ENCODE results near the gene CEL. TPM values are rescaled to one million over a fixed set of nuclear protein-coding genes. Genes with fewer than 3 reads are reported as not detected.

CEL gene
- total and polyA plus RNA-seq, 3 experiments from 2014 or later: 1.1 to 1.2 TPM; not detected in 1

DNA sequence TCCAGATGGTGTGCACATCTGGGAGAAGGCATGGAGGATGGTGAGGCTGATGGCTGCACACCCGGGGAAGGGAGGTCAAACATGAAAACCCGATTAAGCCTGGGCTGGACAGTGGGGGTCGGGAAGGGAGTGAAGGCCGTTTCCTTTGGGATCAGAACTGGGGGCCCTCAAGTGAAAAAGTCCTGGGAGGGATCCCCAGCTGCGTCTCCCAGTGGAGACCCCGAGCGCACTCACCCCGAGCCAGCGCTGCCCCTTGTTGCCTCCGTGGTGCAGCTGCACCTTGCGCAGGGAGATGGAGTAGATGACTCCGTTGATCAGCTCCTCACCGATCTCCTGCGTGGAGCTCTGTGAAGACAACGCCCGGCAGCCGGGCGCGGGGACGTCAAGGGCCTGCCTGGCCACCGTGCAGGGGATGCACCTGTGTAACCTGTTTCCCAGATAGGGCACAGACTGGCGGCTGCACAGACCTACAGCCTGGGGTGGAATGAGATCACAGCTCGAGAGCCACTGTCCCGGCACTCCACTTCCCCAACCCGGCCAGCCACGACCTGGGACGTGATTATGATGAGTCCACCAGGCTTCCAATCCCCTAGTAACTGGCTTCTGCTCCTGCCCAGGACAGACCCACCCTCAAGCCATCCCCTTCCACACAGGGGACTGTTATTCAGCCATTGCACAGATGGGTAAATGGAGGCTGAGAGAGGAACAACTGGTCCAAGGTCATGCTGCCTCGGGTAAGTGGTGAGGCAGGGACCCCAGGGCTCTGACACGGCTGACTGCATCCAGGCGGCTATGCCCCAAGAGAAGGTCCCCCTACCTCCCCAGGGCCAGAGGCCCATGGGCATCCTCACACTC lies 50.3 kb downstream of the CEL start:
- peaks cover 19 to 53% (median 30%) of the 10 kb centered on the region in 3 donors for H3K4me1 Mint-ChIP-seq
- H3K4me3 Mint-ChIP-seq: no peak overlapping the region
- H3K27ac ChIP-seq (ENCODE audit: low read depth, low read length): peak overlapping the region; percentile 33
- peaks cover 0 to 63% (median 2%) of the 10 kb centered on the region in 3 donors for H3K36me3 Mint-ChIP-seq
- H3K27ac Mint-ChIP-seq: peak overlapping the region; percentile 41 to 97 (median 88)
- CTCF ChIA-PET: interaction anchor here (1.0 to 25.9 kb wide), 3 partner anchors 8 to 89 kb away, joined by 3 to 521 read pairs (median 4); no protein-coding TSS in a partner anchor
- POLR2A ChIA-PET: no interaction called here
- peaks cover 34% of the 10 kb centered on the region for H3K36me3 ChIP-seq (ENCODE audit: insufficient read depth, low read length)
- peaks cover 44% of the 10 kb centered on the region for H3K4me1 ChIP-seq (ENCODE audit: insufficient read depth, low read length)
- no peaks in the 10 kb centered on the region for H3K27me3 ChIP-seq (ENCODE audit: insufficient read depth, low read length, poor library complexity, severe bottlenecking)
- H3K4me3 ChIP-seq (ENCODE audit: low read length): no peak overlapping the region
- no peak for DNase-seq
- no peaks in the 10 kb centered on the region for H3K9me3 ChIP-seq (ENCODE audit: low read length)
- H3K9me3 Mint-ChIP-seq: no peaks in the 10 kb centered on the region
- no peaks in the 10 kb centered on the region for H3K27me3 Mint-ChIP-seq

DNA sequence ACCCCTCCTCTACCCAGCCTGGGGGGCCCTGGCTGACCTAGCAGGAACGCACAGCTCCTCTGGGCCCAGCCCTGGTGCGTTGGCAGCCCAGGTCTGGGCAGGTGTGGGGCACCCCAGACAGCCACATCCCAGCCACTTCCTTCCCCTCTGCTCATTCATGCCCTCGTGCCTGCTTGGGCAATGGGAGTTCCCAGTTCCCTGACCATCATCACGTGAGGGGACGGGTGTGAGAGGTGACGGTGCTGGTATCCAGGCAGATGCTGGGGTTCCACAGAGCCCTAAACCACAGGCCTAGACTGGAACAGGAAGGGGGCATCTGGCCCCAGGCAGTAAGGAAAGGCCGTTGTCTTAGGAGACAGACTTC lies 50.9 kb downstream of the CEL start:
- ChIA-PET CTCF (interaction anchor here (25.9 kb wide), 1 partner anchor 35 kb away, joined by 521 read pairs; no protein-coding TSS in a partner anchor), POLR2A (no interaction called here)
- H3K36me3 Mint-ChIP-seq: peaks cover 0 to 62% (median 2%) of the 10 kb centered on the region in 3 donors
- Histone ChIP-seq H3K9me3 (ENCODE audit: low read length) (no peaks in the 10 kb centered on the region), H3K27me3 (ENCODE audit: insufficient read depth, low read length, poor library complexity, severe bottlenecking) (no peaks in the 10 kb centered on the region), H3K4me3 (ENCODE audit: low read length) (no peak overlapping the region), H3K36me3 (ENCODE audit: insufficient read depth, low read length) (peaks cover 28% of the 10 kb centered on the region), H3K27ac (ENCODE audit: low read depth, low read length) (peak overlapping the region; percentile 33), H3K4me1 (ENCODE audit: insufficient read depth, low read length) (peaks cover 44% of the 10 kb centered on the region)
- peak overlapping the region in 1 of 7 donors; percentile 30 for H3K4me3 Mint-ChIP-seq
- H3K4me1 Mint-ChIP-seq: peaks cover 22 to 59% (median 33%) of the 10 kb centered on the region in 3 donors
- DNase-seq: peak in 4 of 5 donors; percentile 48 to 67 (median 62)
- no peaks in the 10 kb centered on the region for H3K9me3 Mint-ChIP-seq
- peak overlapping the region; percentile 41 to 97 (median 88) for H3K27ac Mint-ChIP-seq
- H3K27me3 Mint-ChIP-seq: no peaks in the 10 kb centered on the region

- POLR2A ChIA-PET: interaction anchor here (2.6 kb wide), 1 partner anchor 20 kb away, joined by 8 read pairs; no protein-coding TSS in a partner anchor
- peaks cover 21% of the 10 kb centered on the region for H3K36me3 ChIP-seq (ENCODE audit: insufficient read depth, low read length)
- peaks cover 28 to 66% (median 38%) of the 10 kb centered on the region in 3 donors for H3K4me1 Mint-ChIP-seq
- peak overlapping the region; percentile 43 for H3K27ac ChIP-seq (ENCODE audit: low read depth, low read length)
- H3K27me3 Mint-ChIP-seq: no peaks in the 10 kb centered on the region
- H3K4me1 ChIP-seq (ENCODE audit: insufficient read depth, low read length): peaks cover 48% of the 10 kb centered on the region
- H3K9me3 ChIP-seq (ENCODE audit: low read length): no peaks in the 10 kb centered on the region
- no peaks in the 10 kb centered on the region for H3K9me3 Mint-ChIP-seq
- no peaks in the 10 kb centered on the region for H3K27me3 ChIP-seq (ENCODE audit: insufficient read depth, low read length, poor library complexity, severe bottlenecking)
- CTCF ChIA-PET: interaction anchor here (1.2 to 25.9 kb wide), 3 partner anchors 35 to 83 kb away, joined by 3 to 521 read pairs (median 3); partner anchors contain the start of gene GTF3C5
- H3K36me3 Mint-ChIP-seq: peaks cover 0 to 59% (median 2%) of the 10 kb centered on the region in 3 donors
- DNase-seq: peak in 1 of 5 donors; percentile 28
- peak overlapping the region; percentile 50 to 97 (median 90) for H3K27ac Mint-ChIP-seq
- peak overlapping the region in 5 of 7 donors; percentile 8 to 73 (median 46) for H3K4me3 Mint-ChIP-seq
- no peak overlapping the region for H3K4me3 ChIP-seq (ENCODE audit: low read length)
These were observed 51.6 kb downstream of the CEL start for GRCh38 chr9:133113163-133113948.

DNA sequence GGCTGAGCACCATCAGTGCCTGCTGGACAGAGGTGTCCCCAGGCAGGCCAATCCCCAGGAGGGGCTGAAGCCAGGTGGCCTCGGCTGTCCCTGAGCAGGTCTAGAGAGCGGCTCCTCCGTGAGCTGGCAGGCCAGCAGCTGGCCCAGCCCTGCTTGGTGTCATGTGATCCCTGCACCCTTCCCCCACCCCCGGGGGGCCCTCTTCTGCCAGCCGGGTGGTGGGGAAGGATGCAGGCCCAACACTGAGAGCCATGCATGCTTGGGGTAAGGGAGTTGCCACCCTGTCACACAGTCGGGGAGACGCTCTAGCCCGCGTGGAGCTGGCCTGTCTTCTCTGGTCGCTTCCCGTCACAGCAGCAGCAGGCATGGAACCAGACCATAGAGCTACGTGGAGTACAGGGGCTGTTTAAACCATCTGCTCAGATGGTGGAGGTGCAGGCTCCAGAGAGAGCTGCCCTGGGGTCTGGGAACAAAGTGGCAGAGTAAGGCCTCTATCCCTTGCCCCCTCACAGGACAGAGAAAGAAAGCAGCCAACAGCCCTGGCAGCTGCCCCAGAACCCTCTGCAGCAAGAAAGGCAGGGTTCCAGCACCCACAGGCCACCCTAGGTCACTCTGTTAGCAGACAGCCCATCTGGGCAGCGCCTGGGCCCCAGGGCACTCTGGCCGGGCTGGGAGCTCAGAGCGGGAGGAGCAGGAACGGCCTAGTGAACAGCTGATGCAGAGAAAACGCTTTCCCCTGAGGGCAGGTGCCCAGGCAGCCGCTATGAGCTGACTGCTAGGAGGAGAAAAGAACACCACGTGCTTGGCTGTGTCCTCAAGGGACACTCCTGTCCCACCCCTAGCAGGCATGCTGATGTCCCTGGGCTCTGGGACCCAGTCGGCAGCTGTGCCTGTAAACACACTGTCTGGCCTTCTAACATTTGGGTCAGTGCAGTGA lies 52.4 kb downstream of the CEL start:
- H3K27ac ChIP-seq (ENCODE audit: low read depth, low read length): peak overlapping the region; percentile 43
- no peak for DNase-seq
- POLR2A ChIA-PET: interaction anchor here (1.0 to 2.6 kb wide), 2 partner anchors 19 to 23 kb away, joined by 3 to 8 read pairs; no protein-coding TSS in a partner anchor

DNA sequence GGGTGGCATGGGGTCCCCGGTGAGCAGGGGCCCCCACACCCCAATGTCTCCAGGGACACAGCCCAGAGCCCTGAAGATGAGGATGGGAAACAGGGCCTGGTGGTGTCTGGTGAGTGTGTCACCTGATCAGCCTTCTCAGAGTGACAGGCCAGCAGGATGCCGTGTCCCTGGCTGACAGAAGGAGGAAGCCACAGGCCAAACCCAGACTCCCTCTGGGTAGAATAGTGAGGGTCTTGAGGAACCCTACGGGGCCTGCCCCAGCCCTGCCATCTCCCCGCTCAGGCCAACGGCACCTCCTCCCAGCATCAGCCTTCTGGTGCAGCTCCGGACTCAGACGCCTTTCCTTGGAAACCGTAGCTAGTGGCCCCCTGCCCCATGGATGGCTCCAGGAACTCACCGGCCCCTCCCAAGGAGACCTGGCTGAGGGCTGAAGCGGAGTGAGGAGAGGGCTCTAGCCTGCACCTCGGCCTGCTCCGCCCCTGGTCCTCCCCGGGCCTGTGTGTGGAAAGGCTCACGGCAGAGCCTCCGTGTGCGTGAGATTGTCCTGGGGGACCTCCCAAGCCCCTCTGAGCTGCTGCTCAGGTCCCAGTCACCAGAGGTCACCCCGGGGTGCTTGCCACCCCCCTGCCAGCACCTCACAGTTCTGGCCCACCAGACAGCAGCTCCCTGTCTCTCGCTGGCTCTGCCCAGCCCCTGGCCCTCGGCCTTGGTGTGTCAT lies 53.3 kb downstream of the CEL start:
- Histone ChIP-seq H3K36me3 (ENCODE audit: insufficient read depth, low read length) (peaks cover 5% of the 10 kb centered on the region), H3K4me3 (ENCODE audit: low read length) (no peak overlapping the region), H3K9me3 (ENCODE audit: low read length) (no peaks in the 10 kb centered on the region), H3K27ac (ENCODE audit: low read depth, low read length) (peak overlapping the region; percentile 43), H3K4me1 (ENCODE audit: insufficient read depth, low read length) (peaks cover 65% of the 10 kb centered on the region), H3K27me3 (ENCODE audit: insufficient read depth, low read length, poor library complexity, severe bottlenecking) (no peaks in the 10 kb centered on the region)
- ChIA-PET CTCF (interaction anchor here (1.1 to 25.9 kb wide), 3 partner anchors 11 to 33 kb away, joined by 3 to 521 read pairs (median 6); no protein-coding TSS in a partner anchor), POLR2A (interaction anchor here (1.0 to 2.6 kb wide), 2 partner anchors 18 to 22 kb away, joined by 3 to 8 read pairs; no protein-coding TSS in a partner anchor)
- no peak for DNase-seq
- peak overlapping the region; percentile 64 to 97 (median 87) for H3K27ac Mint-ChIP-seq
- H3K9me3 Mint-ChIP-seq: no peaks in the 10 kb centered on the region
- H3K4me1 Mint-ChIP-seq: peaks cover 35 to 83% (median 49%) of the 10 kb centered on the region in 3 donors
- peaks cover 0 to 46% (median 0%) of the 10 kb centered on the region in 3 donors for H3K36me3 Mint-ChIP-seq
- H3K4me3 Mint-ChIP-seq: peak overlapping the region in 4 of 7 donors; percentile 35 to 76 (median 48)
- H3K27me3 Mint-ChIP-seq: no peaks in the 10 kb centered on the region

More for the DNA sequence above, 52.4 kb downstream of the CEL start:
- Mint-ChIP-seq H3K4me1 (peaks cover 35 to 75% (median 45%) of the 10 kb centered on the region in 3 donors), H3K27me3 (no peaks in the 10 kb centered on the region), H3K27ac (peak overlapping the region in 7 of 8 donors; percentile 86 to 97 (median 91)), H3K4me3 (peak overlapping the region in 3 of 7 donors; percentile 24 to 39 (median 37)), H3K36me3 (peaks cover 0 to 55% (median 2%) of the 10 kb centered on the region in 3 donors), H3K9me3 (no peaks in the 10 kb centered on the region)
- no peak overlapping the region for H3K4me3 ChIP-seq (ENCODE audit: low read length)
- CTCF ChIA-PET: interaction anchor here (1.2 to 25.9 kb wide), 4 partner anchors 10 to 83 kb away, joined by 3 to 521 read pairs (median 4); partner anchors contain the start of gene GTF3C5
- peaks cover 13% of the 10 kb centered on the region for H3K36me3 ChIP-seq (ENCODE audit: insufficient read depth, low read length)
- H3K27me3 ChIP-seq (ENCODE audit: insufficient read depth, low read length, poor library complexity, severe bottlenecking): no peaks in the 10 kb centered on the region
- H3K9me3 ChIP-seq (ENCODE audit: low read length): no peaks in the 10 kb centered on the region
- peaks cover 57% of the 10 kb centered on the region for H3K4me1 ChIP-seq (ENCODE audit: insufficient read depth, low read length)

- Histone ChIP-seq H3K4me3 (ENCODE audit: low read length) (no peak overlapping the region), H3K27ac (ENCODE audit: low read depth, low read length) (peak overlapping the region; percentile 43), H3K27me3 (ENCODE audit: insufficient read depth, low read length, poor library complexity, severe bottlenecking) (no peaks in the 10 kb centered on the region), H3K4me1 (ENCODE audit: insufficient read depth, low read length) (peaks cover 65% of the 10 kb centered on the region), H3K9me3 (ENCODE audit: low read length) (no peaks in the 10 kb centered on the region), H3K36me3 (ENCODE audit: insufficient read depth, low read length) (no peaks in the 10 kb centered on the region)
- peak in 3 of 5 donors; percentile 27 to 67 (median 38) for DNase-seq
- peak overlapping the region in 4 of 7 donors; percentile 41 to 55 (median 46) for H3K4me3 Mint-ChIP-seq
- H3K27ac Mint-ChIP-seq: peak overlapping the region; percentile 24 to 91 (median 80)
- H3K27me3 Mint-ChIP-seq: no peaks in the 10 kb centered on the region
- peaks cover 0 to 41% (median 0%) of the 10 kb centered on the region in 3 donors for H3K36me3 Mint-ChIP-seq
- POLR2A ChIA-PET: interaction anchor here (2.6 kb wide), 1 partner anchor 18 kb away, joined by 8 read pairs; no protein-coding TSS in a partner anchor
- H3K4me1 Mint-ChIP-seq: peaks cover 35 to 89% (median 51%) of the 10 kb centered on the region in 3 donors
- CTCF ChIA-PET: interaction anchor here (1.1 to 25.9 kb wide), 3 partner anchors 13 to 94 kb away, joined by 3 to 521 read pairs (median 5); no protein-coding TSS in a partner anchor
- H3K9me3 Mint-ChIP-seq: no peaks in the 10 kb centered on the region
These were observed 54.0 kb downstream of the CEL start for GRCh38 chr9:133115604-133116345.
